ENCODE results near the gene ZCCHC17. TPM values are rescaled to one million over a fixed set of nuclear protein-coding genes. Genes with fewer than 3 reads are reported as not detected.
A peak's percentile ranks its signal among the peaks of the same experiment; 100 is the strongest.

The ZCCHC17 gene
- total RNA-seq, 1 donor from 2014 or later, result 51.3 TPM

DNA sequence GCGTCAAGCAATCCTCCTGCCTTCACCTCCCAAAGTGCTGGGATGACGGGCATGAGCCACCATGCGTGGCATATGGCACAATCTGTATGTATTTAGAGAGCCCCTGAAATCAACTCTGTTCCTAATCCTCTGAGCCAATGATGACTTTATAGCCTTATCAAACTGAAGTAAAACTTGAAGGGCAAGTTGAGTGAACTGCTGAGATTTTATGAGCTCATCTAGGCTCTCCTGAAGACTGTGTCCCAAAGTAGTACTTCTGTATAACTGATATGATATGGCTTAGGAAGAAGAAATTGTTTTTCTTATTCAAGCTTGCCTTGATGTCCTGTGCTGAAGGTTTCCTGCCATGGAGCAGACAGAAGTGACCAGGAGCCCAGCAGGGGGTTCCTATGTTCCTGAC lies 33.4 kb upstream of the ZCCHC17 start:
- no peak overlapping the region for H3K4me3 ChIP-seq (ENCODE audit: insufficient read depth, low read depth, low read length)
- no peaks in the 10 kb centered on the region for H3K9me3 ChIP-seq (ENCODE audit: insufficient read depth, low read depth, low read length)
- no peaks in the 10 kb centered on the region for H3K4me1 ChIP-seq (ENCODE audit: insufficient read depth, low read length)
- Mint-ChIP-seq H3K36me3 (ENCODE audit: low read depth, unreplicated experiment) (peaks cover 12% of the 10 kb centered on the region), H3K4me3 (ENCODE audit: unreplicated experiment) (no peak overlapping the region), H3K27ac (ENCODE audit: unreplicated experiment) (peak overlapping the region; percentile 80), H3K27me3 (ENCODE audit: low read depth, unreplicated experiment) (no peaks in the 10 kb centered on the region), H3K9me3 (ENCODE audit: unreplicated experiment) (no peaks in the 10 kb centered on the region), H3K4me1 (ENCODE audit: low read depth, unreplicated experiment) (peaks cover 14% of the 10 kb centered on the region)
- no peak for DNase-seq (ENCODE audit: low read depth)
- TF ChIP-seq CTCF (IDR thresholded peaks at IDR 0.05; ENCODE audit: insufficient read depth, low read depth, low read length) (no peak), EZH2 (IDR thresholded peaks at IDR 0.05; ENCODE audit: insufficient read depth, low read length) (no peak)
- FAIRE-seq, result no peak
- H4K20me1 ChIP-seq (ENCODE audit: insufficient read depth, low read length), result peaks cover 4% of the 10 kb centered on the region
- H3K79me2 ChIP-seq (ENCODE audit: insufficient read depth, low read length), result no peaks in the 10 kb centered on the region
- H3K4me2 ChIP-seq (ENCODE audit: low read length), result no peak overlapping the region
- H3K27me3 ChIP-seq (ENCODE audit: insufficient read depth, low read length), result no peaks in the 10 kb centered on the region
- H3K9ac ChIP-seq (ENCODE audit: low read length), result no peak overlapping the region
- H3K27ac ChIP-seq (ENCODE audit: low read depth, low read length), result no peak overlapping the region
- no peak overlapping the region for H2AFZ ChIP-seq (ENCODE audit: low read depth, low read length)
- peaks cover 53% of the 10 kb centered on the region for H3K36me3 ChIP-seq (ENCODE audit: insufficient read depth, low read length)

DNA sequence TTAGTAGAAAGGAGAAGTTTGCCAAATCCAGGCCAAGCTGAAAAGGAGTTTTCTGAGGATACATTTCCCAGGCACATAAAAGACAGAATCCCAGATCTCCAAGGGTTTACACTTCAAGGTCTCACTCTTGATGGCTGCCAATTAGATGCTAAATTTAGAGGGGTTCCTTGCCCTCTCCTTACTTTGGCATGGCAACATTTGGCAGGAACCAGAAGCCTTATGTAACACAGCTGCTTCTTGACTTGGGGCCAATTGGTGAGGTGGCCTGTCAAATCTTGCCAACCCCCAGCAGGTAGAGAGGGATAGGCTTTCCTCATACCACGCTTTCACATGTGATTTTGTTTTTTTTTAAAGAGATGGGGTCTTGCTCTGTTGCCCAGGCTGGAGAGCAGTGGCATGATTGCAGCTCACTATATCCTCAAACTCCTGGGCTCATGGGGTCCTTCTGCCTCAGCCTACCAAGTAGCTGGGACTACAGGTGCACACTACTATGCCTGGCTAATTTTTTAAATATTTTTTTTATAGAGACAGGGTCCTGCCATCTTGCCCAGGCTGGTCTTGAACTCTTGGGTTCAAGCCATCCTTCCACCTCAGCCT lies 31.9 kb upstream of the ZCCHC17 start:
- no peak overlapping the region for H3K27ac Mint-ChIP-seq (ENCODE audit: unreplicated experiment)
- Histone ChIP-seq H3K9me3 (ENCODE audit: insufficient read depth, low read depth, low read length) (no peaks in the 10 kb centered on the region), H3K79me2 (ENCODE audit: insufficient read depth, low read length) (no peaks in the 10 kb centered on the region), H3K4me3 (ENCODE audit: insufficient read depth, low read depth, low read length) (no peak overlapping the region), H3K36me3 (ENCODE audit: insufficient read depth, low read length) (peaks cover 54% of the 10 kb centered on the region), H3K4me1 (ENCODE audit: insufficient read depth, low read length) (no peaks in the 10 kb centered on the region), H3K27ac (ENCODE audit: low read depth, low read length) (no peak overlapping the region), H3K9ac (ENCODE audit: low read length) (no peak overlapping the region), H2AFZ (ENCODE audit: low read depth, low read length) (no peak overlapping the region), H4K20me1 (ENCODE audit: insufficient read depth, low read length) (peaks cover 4% of the 10 kb centered on the region), H3K4me2 (ENCODE audit: low read length) (no peak overlapping the region), H3K27me3 (ENCODE audit: insufficient read depth, low read length) (no peaks in the 10 kb centered on the region)
- H3K9me3 Mint-ChIP-seq (ENCODE audit: unreplicated experiment), result no peaks in the 10 kb centered on the region
- DNase-seq (ENCODE audit: low read depth), result no peak
- H3K4me3 Mint-ChIP-seq (ENCODE audit: unreplicated experiment), result no peak overlapping the region
- no peak for TF ChIP-seq CTCF (IDR thresholded peaks at IDR 0.05; ENCODE audit: insufficient read depth, low read depth, low read length)
- TF ChIP-seq EZH2 (IDR thresholded peaks at IDR 0.05; ENCODE audit: insufficient read depth, low read length), result no peak
- peaks cover 14% of the 10 kb centered on the region for H3K4me1 Mint-ChIP-seq (ENCODE audit: low read depth, unreplicated experiment)
- peaks cover 14% of the 10 kb centered on the region for H3K36me3 Mint-ChIP-seq (ENCODE audit: low read depth, unreplicated experiment)
- no peaks in the 10 kb centered on the region for H3K27me3 Mint-ChIP-seq (ENCODE audit: low read depth, unreplicated experiment)
- FAIRE-seq, result no peak

GRCh38 chr1:31266547-31266946 lies 30.3 kb upstream of the ZCCHC17 start:
- no peaks in the 10 kb centered on the region for H3K27me3 ChIP-seq (ENCODE audit: insufficient read depth, low read length)
- H3K27ac ChIP-seq (ENCODE audit: low read depth, low read length), result no peak overlapping the region
- no peak overlapping the region for H3K27ac Mint-ChIP-seq (ENCODE audit: unreplicated experiment)
- no peaks in the 10 kb centered on the region for H3K9me3 Mint-ChIP-seq (ENCODE audit: unreplicated experiment)
- H3K4me1 ChIP-seq (ENCODE audit: insufficient read depth, low read length), result no peaks in the 10 kb centered on the region
- H3K4me3 ChIP-seq (ENCODE audit: insufficient read depth, low read depth, low read length), result no peak overlapping the region
- peaks cover 18% of the 10 kb centered on the region for H3K36me3 Mint-ChIP-seq (ENCODE audit: low read depth, unreplicated experiment)
- no peak overlapping the region for H3K4me3 Mint-ChIP-seq (ENCODE audit: unreplicated experiment)
- H4K20me1 ChIP-seq (ENCODE audit: insufficient read depth, low read length), result peaks cover 5% of the 10 kb centered on the region
- peaks cover 60% of the 10 kb centered on the region for H3K36me3 ChIP-seq (ENCODE audit: insufficient read depth, low read length)
- TF ChIP-seq CTCF (IDR thresholded peaks at IDR 0.05; ENCODE audit: insufficient read depth, low read depth, low read length) (no peak), EZH2 (IDR thresholded peaks at IDR 0.05; ENCODE audit: insufficient read depth, low read length) (no peak)
- FAIRE-seq (no peak), DNase-seq (ENCODE audit: low read depth) (no peak)
- H3K9me3 ChIP-seq (ENCODE audit: insufficient read depth, low read depth, low read length), result no peaks in the 10 kb centered on the region
- no peaks in the 10 kb centered on the region for H3K27me3 Mint-ChIP-seq (ENCODE audit: low read depth, unreplicated experiment)
- no peak overlapping the region for H3K4me2 ChIP-seq (ENCODE audit: low read length)
- no peak overlapping the region for H3K9ac ChIP-seq (ENCODE audit: low read length)
- peaks cover 14% of the 10 kb centered on the region for H3K4me1 Mint-ChIP-seq (ENCODE audit: low read depth, unreplicated experiment)
- H2AFZ ChIP-seq (ENCODE audit: low read depth, low read length), result no peak overlapping the region
- no peaks in the 10 kb centered on the region for H3K79me2 ChIP-seq (ENCODE audit: insufficient read depth, low read length)
